Endothelial cell of umbilical vein (primary cell): ENCODE measurements around the gene KCNK15. TPM values are rescaled to one million over a fixed set of nuclear protein-coding genes. Genes with fewer than 3 reads are reported as not detected.

Experiments
- BruUV-seq: library from RNA; stranded (reverse); fragments of 400-500 nt; replicated peaks from 2 replicates; lab custom pipeline; 2021; lab: Mats Ljungman, UMichigan
- CTCF ChIA-PET: fragments of 300-600, 350-600 bp; sonication (Branson Sonifier 250); formaldehyde crosslinking; loops from one replicate; lab custom pipeline; 2021; ENCODE audit warnings: antibody characterized with exemption, inconsistent platforms; lab: Charles Lee
- POLR2A ChIA-PET: fragments of 300-600, 350-600 bp; sonication (Branson Sonifier 250); formaldehyde crosslinking; loops from one replicate; lab custom pipeline; 2021; ENCODE audit warnings: antibody characterized with exemption, inconsistent platforms; lab: Charles Lee
- DNase-seq: peaks from one replicate; pipeline ENCODE4 v3.0.0-alpha.2; 2011; ENCODE audit warnings: low read depth, low spot score
- FAIRE-seq: peaks from 2 replicates; lab custom pipeline; 2011; peaks lifted over from hg19 to GRCh38; lab: Jason Lieb, UNC
- H2AFZ ChIP-seq: 2 replicates; pipeline ENCODE4 v1.6.0; 2012; ENCODE audit warnings: low read depth, low read length, control low read depth, inconsistent platforms
- H3K27ac ChIP-seq: 2 replicates; pipeline ENCODE4 v1.5.1; 2011; ENCODE audit warnings: low read depth, mild to moderate bottlenecking, control low read depth, low read length, moderate library complexity; ENCODE audit not compliant: insufficient read depth
- H3K27me3 ChIP-seq, 2 experiments: 2 replicates each; pipeline versions ENCODE4 v1.6.0 to v1.6.1; 2011; ENCODE audit warnings: low read length in 2 of 2, mixed read lengths in 1 of 2; ENCODE audit not compliant: control insufficient read depth in 2 of 2, insufficient read depth in 2 of 2
- H3K36me3 ChIP-seq, 2 experiments: 2 replicates in 1 of 2; 3 replicates in 1 of 2; pipeline ENCODE4 v1.5.1; 2011; ENCODE audit warnings: low read length in 2 of 2, mild to moderate bottlenecking in 1 of 2, moderate library complexity in 1 of 2; ENCODE audit not compliant: control insufficient read depth in 2 of 2, insufficient read depth in 2 of 2; ENCODE audit errors: extremely low read depth in 1 of 2
- H3K4me1 ChIP-seq: 3 replicates; pipeline ENCODE4 v1.5.1; 2011; ENCODE audit warnings: mild to moderate bottlenecking, low read length; ENCODE audit not compliant: control insufficient read depth, insufficient read depth; ENCODE audit errors: extremely low read depth
- H3K4me2 ChIP-seq: 2 replicates; pipeline ENCODE4 v1.6.1; 2011; ENCODE audit warnings: low read length, control low read depth, mixed read lengths; ENCODE audit not compliant: insufficient read depth
- H3K4me3 ChIP-seq, 3 experiments: fragments of 200-600 bp in 1 of 3; sonication (generic), shearing (Covaris generic) in 1 of 3; replicated peaks in 1 of 3; 2 replicates each; pipeline ENCODE4 v1.5.1; 2011 to 2016; ENCODE audit warnings: control low read depth in 3 of 3, low read length in 3 of 3, mild to moderate bottlenecking in 2 of 3, inconsistent platforms in 1 of 3, low read depth in 1 of 3, moderate library complexity in 1 of 3; ENCODE audit not compliant: insufficient read depth in 1 of 3
- H3K79me2 ChIP-seq: 2 replicates; pipeline ENCODE4 v1.6.0; 2012; ENCODE audit warnings: low read length, inconsistent platforms; ENCODE audit not compliant: control insufficient read depth, insufficient read depth
- H3K9ac ChIP-seq: replicated peaks from 2 replicates; pipeline ENCODE3; 2011; ENCODE audit warnings: low read length, control low read depth; ENCODE audit not compliant: insufficient read depth; ENCODE audit errors: extremely low read depth
- H3K9me1 ChIP-seq: replicated peaks from 3 replicates; pipeline ENCODE4 v1.6.0; 2011; ENCODE audit warnings: mild to moderate bottlenecking, low read length; ENCODE audit not compliant: control insufficient read depth, insufficient read depth; ENCODE audit errors: extremely low read depth
- H3K9me3 ChIP-seq: replicated peaks from 2 replicates; pipeline ENCODE4 v1.5.1; 2012; ENCODE audit warnings: low read length, inconsistent platforms; ENCODE audit not compliant: control insufficient read depth, insufficient read depth
- H4K20me1 ChIP-seq: replicated peaks from 2 replicates; pipeline ENCODE3; 2011; ENCODE audit warnings: mild to moderate bottlenecking, low read length; ENCODE audit not compliant: control insufficient read depth, insufficient read depth; ENCODE audit errors: extremely low read depth
- CTCF ChIP-seq, 2 donors: IDR thresholded peaks; 1 replicate in 1 of 2; 2 replicates in 1 of 2; pipeline ENCODE4 v1.5.1; 2011; ENCODE audit warnings: low read length in 2 of 2, mild to moderate bottlenecking in 2 of 2, moderate library complexity in 2 of 2, control low read depth in 1 of 2, inconsistent platforms in 1 of 2, low read depth in 1 of 2; ENCODE audit not compliant: insufficient read depth in 1 of 2; ENCODE audit errors: extremely low read depth in 1 of 2
- EZH2 ChIP-seq: IDR thresholded peaks from 2 replicates; pipeline ENCODE4 v1.6.1; 2012; ENCODE audit warnings: borderline replicate concordance, low read depth, mild to moderate bottlenecking, moderate library complexity, low read length, inconsistent platforms; ENCODE audit not compliant: severe bottlenecking
- FOS ChIP-seq: IDR thresholded peaks from 2 replicates; pipeline ENCODE4 v1.6.1; 2011; ENCODE audit warnings: mild to moderate bottlenecking, low read length, moderate library complexity, borderline replicate concordance; ENCODE audit not compliant: insufficient read depth
- GATA2 ChIP-seq: IDR thresholded peaks from 2 replicates; pipeline ENCODE4 v1.7.0; 2011; ENCODE audit warnings: low read depth, mild to moderate bottlenecking, moderate library complexity, mixed read lengths, low read length; ENCODE audit not compliant: insufficient read length, insufficient read depth
- JUN ChIP-seq: IDR thresholded peaks from 2 replicates; pipeline ENCODE4 v1.6.1; 2011; ENCODE audit warnings: borderline replicate concordance, low read depth; ENCODE audit not compliant: insufficient read length, insufficient read depth
- MAX ChIP-seq: IDR thresholded peaks from 2 replicates; pipeline ENCODE4 v1.6.1; 2011; ENCODE audit not compliant: insufficient read depth, insufficient read length
- MYC ChIP-seq: IDR thresholded peaks from one replicate; pipeline ENCODE4 v1.6.1; 2011; ENCODE audit warnings: mild to moderate bottlenecking, low read depth, low read length
- POLR2A ChIP-seq: IDR thresholded peaks from 2 replicates; pipeline ENCODE4 v1.6.1; 2012; ENCODE audit warnings: low read depth, mild to moderate bottlenecking, control low read depth, low read length
- POLR2AphosphoS5 ChIP-seq: IDR thresholded peaks from 2 replicates; pipeline ENCODE4 v1.6.1; 2012; ENCODE audit warnings: low read depth, mild to moderate bottlenecking, control low read depth, low read length, moderate library complexity; ENCODE audit not compliant: insufficient read depth
- dilution Hi-C: fragments of 300-500 bp; cut with MboI; formaldehyde crosslinking; loops from one replicate; pipeline ENCODE4 v1.15.0; 2019; ENCODE audit warnings: low sequenced_read_pairs; ENCODE audit not compliant: extremely low pct_ligation_motif_present
- intact Hi-C: fragments of 100-400 bp; cut with micrococcal nuclease; formaldehyde crosslinking; loops from one replicate; pipeline ENCODE4 v1.10.0; 2022
- polyA plus RNA-seq, 4 experiments: library from polyadenylated mRNA; depleted of rRNA in 3 of 4; stranded (reverse) in 3 of 4; unstranded in 1 of 4; fragments of >200 nt; gene quantifications; 2 replicates each; pipeline versions ENCODE4 v1.2.1 to v1.2.3, GENCODE V29; 2011 to 2012; ENCODE audit warnings: missing spikeins in 1 of 4
- total RNA-seq: library from RNA; stranded (reverse); gene quantifications from 2 replicates; pipeline ENCODE4 v1.2.3, GENCODE V29; 2021

Gene KCNK15
- total and polyA plus RNA-seq, 2 donors (not counting 3 experiments of a cell fraction or from before 2014, with no cell fraction given) = 0.06 TPM; not detected in 1

- Histone ChIP-seq H3K9me3 (no peaks in the 10 kb centered on the region), H3K36me3 (no peaks in the 10 kb centered on the region), H3K4me1 (no peaks in the 10 kb centered on the region), H4K20me1 (no peaks in the 10 kb centered on the region), H3K4me2 (no peak overlapping the region), H3K27me3 (peaks cover 16 to 17% of the 10 kb centered on the region in 2 experiments), H3K9ac (no peak overlapping the region), H3K4me3 (no peak overlapping the region), H3K27ac (no peak overlapping the region), H3K79me2 (no peaks in the 10 kb centered on the region), H2AFZ (no peak overlapping the region), H3K9me1 (no peaks in the 10 kb centered on the region)
- FAIRE-seq = no peak
- TF ChIP-seq POLR2AphosphoS5 (no peak), FOS (no peak), JUN (no peak), GATA2 (no peak), CTCF (IDR thresholded peaks at IDR 0.05; ENCODE audit: extremely low read depth in 1 of 2, insufficient read depth in 1 of 2, low read depth in 1 of 2, low read length in 2 of 2) (no peak), MAX (no peak), POLR2A (no peak), MYC (no peak), EZH2 (no peak)
- ChIA-PET CTCF (interaction anchor here (0.6 to 2.9 kb wide), 3 partner anchors 11 to 108 kb away, joined by 3 to 17 read pairs (median 3); partner anchors contain the start of gene KCNK15), POLR2A (no interaction called here)
- dilution Hi-C loops = loop anchor here (5.0 kb wide), 1 partner anchor 79 kb away; no protein-coding TSS in a partner anchor
- intact Hi-C loops = no loop called here
- DNase-seq = no peak
- no TSS peak for BruUV-seq
These were observed 12.8 kb downstream of the KCNK15 start for GRCh38 chr20:44758247-44759101.
